IPS-15b (cell line): ENCODE measurements around the gene KCNQ2.

Source experiments
- H3K27me3 ChIP-seq: one replicate; pipeline ENCODE4 v1.6.1; 2013; ENCODE audit warnings: low read length; ENCODE audit not compliant: control insufficient read depth, insufficient read depth
- H3K36me3 ChIP-seq: one replicate; pipeline ENCODE4 v1.6.1; 2013; ENCODE audit warnings: low read length; ENCODE audit not compliant: control insufficient read depth, insufficient read depth
- H3K4me1 ChIP-seq: one replicate; pipeline ENCODE4 v1.6.1; 2013; ENCODE audit warnings: mild to moderate bottlenecking, low read length; ENCODE audit not compliant: control insufficient read depth, insufficient read depth
- H3K4me3 ChIP-seq: one replicate; pipeline ENCODE4 v1.5.1; 2013; ENCODE audit warnings: low read depth, low read length
- H3K9ac ChIP-seq: one replicate; pipeline ENCODE4 v1.6.1; 2013; ENCODE audit warnings: low read depth, mild to moderate bottlenecking, low read length
- H3K9me3 ChIP-seq: one replicate; pipeline ENCODE4 v1.6.1; 2013; ENCODE audit warnings: mild to moderate bottlenecking, low read length; ENCODE audit not compliant: control insufficient read depth, insufficient read depth

The KCNQ2 gene

DNA sequence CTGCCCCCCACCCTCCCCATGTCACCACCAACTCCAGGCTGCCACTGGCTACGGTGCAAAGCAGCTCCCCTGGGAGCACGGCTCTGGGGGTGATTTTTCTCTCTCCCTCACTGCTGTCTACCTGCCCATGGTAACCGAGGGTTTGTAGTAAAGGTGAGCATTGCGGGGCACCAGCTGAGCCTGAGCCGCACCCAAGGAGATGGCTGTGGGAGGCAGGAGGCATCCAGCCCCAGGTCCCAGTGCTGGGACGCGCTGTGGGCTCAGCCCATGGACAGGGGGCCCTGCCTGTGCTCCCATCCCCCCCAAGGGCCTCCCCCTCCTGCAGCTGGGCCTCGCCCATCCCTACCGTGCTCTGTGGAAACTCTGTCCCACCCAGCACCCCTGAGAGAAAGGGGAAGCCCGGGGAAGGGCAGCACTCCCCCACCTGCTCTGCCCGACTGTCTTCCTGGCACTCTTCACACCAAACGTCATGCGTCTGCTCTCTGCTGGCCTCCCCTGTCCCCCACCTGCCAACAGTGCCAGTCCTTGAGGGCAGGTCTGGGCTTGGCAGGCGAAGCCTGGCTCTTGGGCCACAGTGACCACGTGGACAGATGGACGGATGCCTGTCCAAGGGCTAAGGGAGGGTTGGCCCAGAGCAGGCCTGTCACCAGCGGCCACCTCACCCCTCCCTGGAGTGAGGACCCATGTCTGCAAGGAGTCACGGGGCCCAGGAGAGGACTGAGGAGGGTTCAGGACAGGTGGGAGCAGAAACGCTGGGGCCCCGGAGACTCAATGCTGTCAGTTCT is 107.5 kb downstream of the KCNQ2 start:
- Histone ChIP-seq H3K4me3 (no peak overlapping the region), H3K27me3 (peaks cover 2% of the 10 kb centered on the region)

DNA sequence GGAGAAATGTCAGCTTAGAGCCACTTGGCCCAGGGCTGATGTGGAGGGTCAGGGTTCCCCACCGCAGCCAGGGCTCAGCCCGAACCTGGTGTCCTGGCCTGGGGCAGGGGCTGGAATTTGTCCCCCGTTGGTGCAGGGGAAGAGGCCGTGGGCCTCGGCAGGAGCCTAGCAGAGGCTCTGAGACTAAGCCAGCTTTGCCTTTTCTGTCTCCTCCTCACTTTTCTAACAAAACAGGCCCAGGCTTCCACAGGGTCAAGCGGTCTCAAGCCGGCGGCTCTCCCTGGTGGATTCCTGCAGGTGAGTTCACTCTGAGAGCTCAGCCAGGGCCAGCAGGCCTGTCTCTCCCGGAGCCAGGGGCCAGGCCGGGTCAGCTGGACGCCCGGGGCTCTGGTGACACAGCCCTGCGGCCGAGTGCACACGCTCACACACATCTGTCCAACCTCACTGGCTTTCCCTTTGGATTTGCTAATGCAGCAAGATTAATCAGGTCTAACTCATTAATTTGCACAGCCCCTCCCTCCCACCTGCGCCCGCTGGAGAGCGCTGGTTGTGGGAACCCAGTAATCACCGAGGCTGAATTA is 108.4 kb downstream of the KCNQ2 start:
- no peaks in the 10 kb centered on the region for H3K9me3 ChIP-seq
- no peak overlapping the region for H3K4me3 ChIP-seq
- no peaks in the 10 kb centered on the region for H3K36me3 ChIP-seq
- H3K27me3 ChIP-seq, result peaks cover 2% of the 10 kb centered on the region
- H3K9ac ChIP-seq, result no peak overlapping the region
- no peaks in the 10 kb centered on the region for H3K4me1 ChIP-seq

More for the DNA sequence above, 107.5 kb downstream of the KCNQ2 start:
- Histone ChIP-seq H3K4me1 (no peaks in the 10 kb centered on the region), H3K9ac (peak overlapping the region; percentile 12), H3K36me3 (no peaks in the 10 kb centered on the region), H3K9me3 (no peaks in the 10 kb centered on the region)

DNA sequence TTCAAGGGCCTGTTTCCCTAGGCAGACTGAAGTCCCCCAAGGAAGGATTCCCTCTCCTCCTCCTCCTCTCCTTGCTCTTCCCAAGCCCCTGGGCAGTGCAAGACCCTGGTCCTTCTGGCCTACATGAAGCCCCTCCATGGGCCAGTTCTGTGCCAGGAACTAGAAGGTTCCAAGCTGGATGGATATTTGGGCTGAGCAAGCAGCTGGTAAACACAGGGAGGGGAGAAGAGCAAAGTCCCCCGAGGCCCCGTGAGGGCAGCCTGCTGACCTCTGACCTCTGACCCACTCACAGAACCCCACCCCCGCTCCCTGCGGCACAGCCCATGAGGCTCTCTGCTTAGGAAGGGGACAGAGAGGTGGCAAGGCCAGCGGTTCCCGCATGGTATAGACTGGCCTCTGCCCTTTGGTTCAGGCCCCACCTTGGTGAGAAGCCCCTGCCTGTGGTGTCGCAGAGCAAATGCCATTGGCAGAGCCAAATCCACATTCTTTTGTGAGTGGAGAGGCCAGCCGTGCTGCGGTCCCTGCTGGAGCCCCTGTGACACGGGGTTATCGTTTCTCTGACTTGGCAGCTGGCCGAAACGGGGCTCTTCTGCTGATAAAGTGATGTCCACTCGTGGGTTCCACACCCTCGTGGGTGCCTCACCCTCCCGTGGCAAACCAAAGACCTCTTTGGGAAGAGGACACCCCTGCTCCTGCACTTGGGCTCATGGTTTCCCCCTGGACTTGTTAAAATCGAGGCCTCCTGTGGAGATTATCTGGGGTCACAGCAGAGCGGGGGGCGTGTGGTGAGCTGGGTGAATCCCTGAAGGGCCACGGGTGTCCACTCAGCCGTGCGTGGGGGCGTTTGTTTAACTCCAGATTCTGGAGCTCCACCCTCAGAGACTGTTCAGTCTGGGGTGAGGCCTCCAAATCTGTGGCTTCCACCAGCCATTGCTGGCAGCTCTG is 109.2 kb downstream of the KCNQ2 start:
- Histone ChIP-seq H3K36me3 (no peaks in the 10 kb centered on the region), H3K4me1 (no peaks in the 10 kb centered on the region), H3K9me3 (no peaks in the 10 kb centered on the region), H3K9ac (no peak overlapping the region), H3K27me3 (peaks cover 2% of the 10 kb centered on the region), H3K4me3 (no peak overlapping the region)

DNA sequence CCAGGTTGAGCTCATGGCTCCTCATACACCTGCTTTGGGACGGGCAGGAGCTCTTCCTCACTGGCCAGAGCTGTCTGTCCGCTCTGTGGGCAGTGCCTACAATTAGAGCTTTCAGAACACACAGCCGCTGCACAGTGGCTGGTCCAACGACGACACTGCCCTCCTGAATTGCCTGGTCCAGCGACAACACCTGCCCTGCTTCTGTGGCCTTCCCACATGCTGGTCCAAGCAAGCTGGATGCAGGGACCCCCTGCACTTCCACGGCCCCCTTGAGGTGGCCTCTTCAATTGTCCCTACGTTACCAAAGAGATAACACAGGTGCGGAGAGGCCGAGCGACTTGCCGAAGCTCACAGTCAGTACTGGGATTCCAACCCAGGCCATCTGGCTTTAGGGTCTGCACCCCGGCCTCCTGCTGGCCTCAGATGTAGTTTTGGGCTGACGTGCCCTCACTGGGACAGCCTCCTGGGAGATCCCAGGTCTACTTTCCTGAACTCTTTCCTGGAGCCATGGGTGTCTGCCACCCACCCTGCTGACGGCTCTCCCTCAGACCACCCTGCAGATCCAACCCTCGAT is 109.9 kb downstream of the KCNQ2 start:
- Histone ChIP-seq H3K4me1 (no peaks in the 10 kb centered on the region), H3K36me3 (no peaks in the 10 kb centered on the region), H3K9me3 (no peaks in the 10 kb centered on the region), H3K9ac (no peak overlapping the region), H3K27me3 (peaks cover 2% of the 10 kb centered on the region), H3K4me3 (peak overlapping the region; percentile 37)

DNA sequence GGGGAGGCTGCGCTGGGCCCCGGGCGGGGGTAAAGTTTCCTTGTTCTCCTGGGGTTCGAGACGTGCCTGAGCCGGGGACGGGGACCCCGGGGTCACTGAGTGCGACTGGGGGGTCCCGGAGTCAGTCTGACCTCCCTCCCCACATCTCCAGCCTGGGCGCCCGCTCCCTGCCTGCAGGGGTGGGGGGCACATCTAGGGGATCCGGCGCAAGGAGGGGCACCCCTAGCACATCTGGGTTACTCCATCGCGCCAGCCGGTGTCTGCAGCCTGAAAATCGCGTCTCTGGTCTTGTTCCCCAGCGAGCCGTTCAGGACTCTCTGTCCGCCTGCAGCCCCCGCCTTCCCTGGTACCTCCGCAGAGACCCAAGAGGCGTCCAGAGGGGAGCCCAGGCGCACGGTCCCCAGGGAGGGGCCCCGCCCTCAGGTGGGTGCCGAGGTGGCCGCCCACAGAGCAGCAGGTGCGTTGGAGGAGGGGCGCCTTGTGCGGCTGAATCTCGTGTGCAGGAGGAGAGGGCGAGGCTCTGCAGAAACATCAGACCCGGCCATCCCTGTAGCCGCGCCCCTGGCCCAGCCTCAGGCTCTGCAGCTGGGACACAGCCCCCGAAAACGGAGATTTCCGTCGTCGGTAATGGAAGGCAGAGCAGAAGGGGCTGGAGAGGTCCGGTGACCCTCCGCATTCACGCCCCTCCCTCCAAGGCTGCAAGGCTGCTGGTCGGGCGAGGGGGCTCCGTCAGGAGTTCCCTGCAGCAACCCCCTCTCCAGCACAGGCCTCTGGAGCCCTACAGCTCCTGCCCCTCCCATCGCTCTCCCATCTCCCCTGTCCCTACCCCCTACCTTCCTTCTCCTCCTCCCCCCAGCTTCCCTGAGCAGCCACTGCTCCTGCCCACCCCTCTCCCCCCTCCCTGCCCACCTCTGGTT is 110.7 kb downstream of the KCNQ2 start:
- Histone ChIP-seq H3K9me3 (no peaks in the 10 kb centered on the region), H3K36me3 (no peaks in the 10 kb centered on the region), H3K4me1 (no peaks in the 10 kb centered on the region), H3K9ac (no peak overlapping the region), H3K27me3 (peaks cover 2% of the 10 kb centered on the region), H3K4me3 (peak overlapping the region; percentile 37)

DNA sequence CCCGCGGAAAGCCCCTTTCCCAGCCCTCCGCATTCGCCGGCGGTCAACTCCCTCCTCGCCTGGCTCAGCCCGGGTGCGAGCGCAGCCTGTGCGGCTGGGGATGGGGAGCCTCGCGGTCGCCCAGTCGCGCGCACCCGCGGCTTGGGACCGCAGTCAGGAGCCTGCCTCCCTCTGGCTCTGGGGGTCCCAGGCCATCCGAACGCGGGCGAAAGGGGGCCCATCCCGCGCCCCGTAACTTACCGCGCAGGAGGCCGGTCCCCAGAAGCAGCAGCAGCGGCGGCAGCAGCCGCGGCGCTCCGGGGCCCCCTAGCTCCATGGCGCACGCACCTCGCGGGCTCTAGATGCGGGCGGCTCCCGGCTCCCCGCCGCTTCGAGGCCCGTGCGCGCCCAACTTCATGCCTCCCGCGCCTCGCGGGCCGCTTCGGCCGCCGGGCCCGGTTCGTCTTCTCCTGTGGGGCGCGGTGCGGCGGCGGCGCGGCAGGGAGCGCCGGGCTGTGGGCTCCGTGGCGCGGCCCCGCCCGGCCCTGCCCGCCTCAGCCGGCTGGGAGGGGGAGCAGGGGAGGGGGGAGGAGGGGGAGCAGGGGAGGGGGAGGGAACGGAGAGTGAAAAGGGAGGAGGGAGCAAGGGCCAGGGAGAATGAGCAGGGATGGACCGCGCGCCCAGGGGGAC is 111.5 kb downstream of the KCNQ2 start, which contains the start of gene CHRNA4:
Gene CHRNA4 (minus strand): TSS at position 500 of the 669 bp plus-strand sequence. CDS start 184 bp downstream, at position 316.
- no peaks in the 10 kb centered on the region for H3K9me3 ChIP-seq
- no peaks in the 10 kb centered on the region for H3K36me3 ChIP-seq
- no peak within 1 kb of the TSS for H3K9ac ChIP-seq
- peaks cover 2% of the 10 kb centered on the region for H3K27me3 ChIP-seq
- H3K4me3 ChIP-seq, result peak within 1 kb of the TSS; percentile 43
- no peaks in the 10 kb centered on the region for H3K4me1 ChIP-seq

DNA sequence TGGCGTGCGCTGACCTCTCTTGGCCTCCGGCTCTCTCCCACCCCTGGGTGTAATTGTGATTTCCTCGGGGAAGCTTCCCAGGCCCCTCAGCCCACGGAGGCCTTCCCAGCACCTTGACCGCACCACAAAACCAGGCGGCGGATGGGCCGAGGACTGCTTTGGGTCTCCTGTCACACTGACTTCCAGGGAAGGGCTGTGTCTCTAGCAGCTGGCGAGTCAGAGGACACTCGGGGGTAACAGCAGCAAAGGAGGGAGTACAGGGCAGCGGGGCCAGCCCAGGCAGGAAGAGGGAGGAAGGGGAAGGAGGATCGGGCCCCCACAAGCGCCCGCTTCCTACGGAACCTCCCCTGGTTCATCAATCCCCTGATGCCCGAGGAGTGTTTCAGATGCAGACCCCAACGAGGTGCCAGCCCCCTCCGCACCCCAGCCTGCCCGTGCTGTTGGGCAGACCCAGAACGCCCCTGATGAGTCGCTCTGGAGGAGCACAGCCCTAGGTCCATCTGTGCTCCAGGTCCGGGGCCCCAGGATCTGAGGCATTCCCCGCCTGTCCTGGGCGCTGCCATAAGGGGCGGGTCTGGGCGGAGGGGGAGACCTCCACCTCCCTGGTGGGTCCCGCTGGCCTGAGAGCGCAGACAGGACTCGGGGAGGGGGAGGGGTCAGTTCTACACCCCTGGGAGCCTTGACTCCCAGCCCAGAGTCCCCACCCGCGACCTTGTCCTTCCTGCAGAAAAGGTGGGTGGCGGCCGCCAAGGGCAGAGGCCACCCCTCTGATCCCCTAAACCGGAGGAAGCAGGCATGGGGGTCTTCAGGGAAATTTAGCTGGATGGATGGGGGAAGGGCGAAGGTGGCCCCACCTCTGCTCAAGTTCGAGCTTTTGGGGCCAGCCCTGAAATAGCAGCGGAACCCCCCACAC is 112.3 kb downstream of the KCNQ2 start:
- H3K4me1 ChIP-seq, result no peaks in the 10 kb centered on the region
- no peaks in the 10 kb centered on the region for H3K36me3 ChIP-seq
- no peaks in the 10 kb centered on the region for H3K9me3 ChIP-seq
- H3K27me3 ChIP-seq, result peaks cover 2% of the 10 kb centered on the region
- H3K4me3 ChIP-seq, result peak overlapping the region; percentile 43
- H3K9ac ChIP-seq, result no peak overlapping the region

DNA sequence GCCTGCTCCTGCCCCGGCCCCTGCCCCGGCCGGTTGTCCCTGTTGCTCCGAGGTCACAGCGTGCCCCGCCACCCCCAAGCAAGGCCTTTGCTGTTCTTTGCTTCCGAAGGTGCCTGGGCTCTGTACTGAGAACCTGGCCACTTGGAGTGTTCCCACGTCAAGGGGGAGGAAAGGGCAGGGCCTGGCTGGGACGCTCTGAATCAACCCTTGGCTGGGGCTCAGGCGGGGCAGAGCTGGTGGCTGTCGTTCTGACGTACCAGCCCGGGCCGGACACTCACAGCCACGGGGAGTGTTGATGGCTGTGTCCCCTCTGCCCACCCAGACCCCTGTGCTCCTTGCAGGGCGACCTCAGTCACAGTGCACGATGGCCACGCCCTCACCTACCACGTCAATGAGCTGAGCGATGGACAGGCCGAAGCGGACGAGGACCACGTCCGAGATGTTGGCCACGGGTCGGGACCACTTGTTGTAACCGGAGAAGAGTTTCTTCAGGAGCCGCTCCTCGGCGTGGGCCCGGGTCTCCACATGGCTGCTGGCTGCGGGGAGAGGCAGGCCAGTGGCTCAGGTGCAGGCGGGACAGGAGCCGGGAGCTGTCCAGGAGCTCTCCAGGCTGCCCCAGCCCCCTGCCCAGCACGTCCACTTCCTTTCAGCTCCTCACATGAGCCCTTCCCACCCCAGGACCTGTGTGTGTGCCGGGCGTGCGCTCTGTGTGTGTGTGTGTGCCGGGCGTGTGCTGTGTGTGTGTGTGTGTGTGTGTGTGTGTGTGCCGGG is 113.1 kb downstream of the KCNQ2 start:
- no peaks in the 10 kb centered on the region for H3K4me1 ChIP-seq
- H3K9ac ChIP-seq, result no peak overlapping the region
- H3K4me3 ChIP-seq, result no peak overlapping the region
- no peaks in the 10 kb centered on the region for H3K9me3 ChIP-seq
- no peaks in the 10 kb centered on the region for H3K36me3 ChIP-seq
- H3K27me3 ChIP-seq, result peaks cover 2% of the 10 kb centered on the region
